ENCODE data around the gene SORL1-AS1.
A peak's percentile ranks its signal among the peaks of the same experiment; 100 is the strongest.

The SORL1-AS1 gene

DNA sequence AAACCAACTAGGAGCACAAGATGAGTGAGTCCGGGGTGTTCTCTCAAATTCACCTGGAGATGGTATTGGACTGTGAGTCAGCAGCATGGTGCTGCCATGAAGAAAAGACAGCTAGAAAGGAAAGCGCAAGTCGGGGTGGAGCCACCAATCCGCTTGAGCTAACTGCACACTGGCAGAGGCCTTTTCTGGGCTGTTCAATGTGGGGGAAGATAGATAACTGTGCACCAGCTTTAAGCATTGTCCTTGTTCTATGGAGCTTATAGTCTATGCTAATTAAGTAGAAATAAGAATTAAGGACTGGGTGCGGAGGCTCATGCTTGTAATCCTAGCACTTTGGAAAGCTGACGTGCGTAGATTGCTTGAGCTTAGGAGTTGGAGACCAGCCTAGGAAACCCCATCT, 21.9 kb upstream of the SORL1-AS1 start:
- DNase-seq = no peak

DNA sequence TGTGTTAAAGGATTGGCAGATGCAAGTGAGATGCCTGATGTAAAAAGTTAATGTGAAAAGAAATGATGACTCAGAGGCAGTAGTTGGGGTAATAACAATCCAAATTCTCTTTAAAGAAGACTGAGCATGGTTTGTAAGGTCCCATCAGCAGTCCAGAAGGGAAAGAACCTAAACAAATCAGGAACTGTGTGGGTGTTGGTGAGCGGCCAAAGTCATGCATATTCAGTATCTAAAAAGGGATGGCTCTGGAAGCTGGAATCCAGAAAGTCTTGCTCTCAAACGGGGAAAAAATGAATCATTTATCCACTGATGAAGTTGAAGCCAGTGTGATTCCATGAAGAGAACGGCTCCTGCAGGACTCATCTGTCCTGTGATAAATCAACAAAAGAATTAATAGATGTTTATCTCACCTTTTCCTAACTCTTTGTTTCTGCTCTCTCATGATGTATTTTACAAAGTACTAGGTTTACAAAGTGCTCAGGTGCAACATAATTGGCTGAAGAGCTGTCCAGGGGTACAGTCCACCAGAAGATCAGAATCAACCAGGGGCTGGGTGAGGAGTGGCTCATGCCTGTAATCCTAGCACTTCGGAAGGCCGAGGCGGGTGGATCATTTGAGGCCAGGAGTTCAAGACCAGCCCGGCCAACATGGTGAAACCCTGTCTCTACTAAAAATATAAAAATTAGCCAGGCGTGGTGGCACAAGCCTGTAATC, 20.5 kb upstream of the SORL1-AS1 start:
- DNase-seq = no peak

DNA sequence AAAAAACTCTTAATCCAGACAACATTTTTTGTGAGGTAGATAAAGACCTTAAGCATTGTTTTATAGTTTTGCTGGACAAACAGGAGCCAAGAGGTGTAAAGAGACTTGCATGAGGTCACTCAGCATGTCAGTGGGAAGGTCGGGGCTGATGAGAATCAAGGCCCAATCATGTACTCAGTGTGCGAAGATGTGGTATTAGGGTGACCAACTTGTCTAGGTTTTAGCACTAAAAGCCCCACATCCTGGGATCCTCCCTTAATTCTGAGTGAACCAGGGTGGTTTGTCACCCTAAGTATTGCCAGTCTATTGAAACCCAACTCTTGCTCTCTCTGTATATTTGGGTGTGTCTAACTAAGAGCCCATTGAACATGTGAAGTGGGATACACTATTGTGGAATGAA, 19.5 kb upstream of the SORL1-AS1 start:
- DNase-seq = no peak

DNA sequence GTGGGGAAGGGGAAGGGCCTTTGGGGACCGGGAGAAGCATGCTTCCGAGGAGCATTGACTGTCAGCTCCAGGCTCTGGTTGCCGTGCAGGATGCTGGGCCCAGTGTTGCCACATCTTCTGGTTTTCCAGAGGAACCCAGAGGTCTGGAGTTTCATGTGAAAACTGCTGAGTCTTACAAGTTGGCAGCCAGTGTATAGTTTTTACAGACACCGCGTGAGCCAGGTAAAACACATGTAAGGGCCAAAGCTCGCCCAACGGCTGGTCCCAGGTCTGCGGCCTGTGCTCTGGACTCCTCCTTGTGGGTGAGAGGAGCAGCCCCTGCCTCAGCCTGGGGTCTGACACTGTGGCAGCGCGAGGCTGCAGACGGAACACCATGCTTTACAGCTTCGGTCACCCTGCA, 18.4 kb upstream of the SORL1-AS1 start:
- DNase-seq = no peak

DNA sequence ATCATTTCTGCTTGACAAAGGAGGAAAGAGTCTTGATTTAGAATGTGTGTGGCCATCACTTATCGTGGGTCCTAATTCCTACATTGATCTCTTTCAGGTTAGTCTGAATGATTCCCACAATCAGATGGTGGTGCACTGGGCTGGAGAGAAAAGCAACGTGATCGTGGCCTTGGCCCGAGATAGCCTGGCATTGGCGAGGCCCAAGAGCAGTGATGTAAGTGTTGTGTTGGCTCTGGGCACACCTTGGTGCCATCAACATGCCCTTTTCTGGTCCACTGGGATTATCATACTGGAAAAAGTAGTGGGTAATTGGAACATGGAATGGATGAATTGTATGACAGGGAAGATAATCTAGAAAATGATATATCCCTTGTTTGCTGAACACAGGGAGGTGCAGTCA, 17.1 kb upstream of the SORL1-AS1 start:
- DNase-seq = no peak

DNA sequence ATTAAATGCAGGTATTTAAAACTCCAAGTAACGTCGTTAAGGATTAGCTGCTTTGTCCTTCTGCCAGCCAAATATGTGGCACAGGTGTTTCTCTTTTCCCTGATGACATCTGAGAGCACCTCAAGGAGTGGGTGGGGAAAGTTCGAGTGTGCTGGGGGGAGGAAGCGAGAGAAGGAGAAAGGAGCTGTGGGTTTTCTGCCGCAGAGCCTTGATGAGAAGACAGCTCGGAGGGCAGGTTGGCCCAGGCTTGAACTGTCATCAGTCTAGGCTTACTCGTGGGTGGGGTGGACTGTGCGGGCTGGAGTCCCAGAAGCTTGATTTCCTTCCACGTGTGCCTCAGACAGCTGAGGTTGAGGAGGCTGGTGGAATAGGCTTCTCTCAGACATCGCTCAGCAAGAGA, 15.2 kb upstream of the SORL1-AS1 start:
- DNase-seq = no peak

DNA sequence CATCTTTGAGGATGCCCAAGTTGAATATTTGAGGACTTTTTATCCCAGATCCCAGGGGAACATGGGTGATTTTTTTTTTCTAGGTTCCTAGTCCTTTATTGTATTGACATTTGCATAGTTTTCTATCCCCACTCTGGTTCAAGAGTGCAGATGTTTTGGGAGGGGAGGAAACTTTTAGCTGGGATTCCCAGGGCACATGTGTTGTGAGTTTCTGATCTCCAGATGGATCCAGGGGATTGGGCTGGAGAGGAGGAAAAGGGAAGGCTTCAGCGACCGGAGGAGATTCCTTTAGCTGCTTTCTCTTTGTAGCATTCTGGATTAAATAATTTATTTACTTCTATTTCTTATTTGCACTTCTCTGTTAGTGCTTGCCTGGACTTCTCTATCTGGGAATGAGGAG, 14.7 kb upstream of the SORL1-AS1 start:
- DNase-seq = no peak

DNA sequence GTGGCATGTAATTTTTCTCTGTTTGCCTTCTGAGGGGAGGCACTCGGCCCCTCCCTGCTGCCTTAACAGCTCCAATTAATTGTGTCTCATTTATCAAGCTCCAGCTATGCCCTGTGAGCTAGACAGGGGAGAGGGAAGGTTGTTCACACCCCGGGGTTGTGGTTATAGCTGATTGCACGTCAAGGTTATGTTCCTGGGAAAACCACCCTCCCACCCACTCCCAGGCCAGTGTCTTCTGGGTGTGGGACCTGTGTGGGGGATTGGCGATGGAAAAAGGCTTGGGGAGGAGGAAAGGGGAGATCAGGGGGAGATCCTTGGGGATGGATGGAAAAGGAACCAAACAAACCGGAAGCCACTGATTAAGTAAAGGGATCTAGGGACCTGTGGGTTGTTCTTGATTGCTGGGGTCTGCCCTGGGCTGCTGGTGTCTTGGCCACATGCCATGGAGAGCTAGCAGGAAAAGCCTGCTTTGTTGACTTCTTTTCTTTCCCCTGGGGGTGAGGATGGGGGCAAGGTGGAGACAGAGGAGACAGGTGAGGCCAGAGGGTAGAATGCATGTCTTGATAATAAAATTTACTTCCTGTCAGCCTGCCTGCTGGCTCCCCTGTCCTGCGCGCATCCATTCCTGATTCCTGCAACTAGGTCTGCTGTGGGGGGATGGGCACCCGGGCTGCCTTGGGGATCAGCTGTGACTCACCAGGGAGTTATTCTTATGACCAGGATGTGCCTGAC, 13.5 kb upstream of the SORL1-AS1 start:
- peak; percentile 74 for DNase-seq

DNA sequence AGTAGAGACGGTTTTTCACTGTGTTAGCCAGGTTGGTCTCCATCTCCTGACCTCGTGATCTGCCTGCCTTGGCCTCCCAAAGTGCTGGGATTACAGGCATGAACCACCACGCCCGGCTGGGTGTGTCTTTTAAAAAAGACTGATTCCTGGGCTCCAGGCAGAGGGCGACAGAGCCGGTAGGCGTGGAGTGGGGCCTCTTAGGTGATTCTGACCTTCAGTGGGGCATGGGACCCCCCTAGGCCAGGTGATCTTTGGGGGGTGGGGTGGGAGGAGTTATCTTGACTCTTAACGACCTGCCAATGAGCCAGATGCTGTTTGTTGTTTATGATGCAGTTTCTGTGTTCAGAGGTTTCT, 12.9 kb upstream of the SORL1-AS1 start:
- no peak for DNase-seq

DNA sequence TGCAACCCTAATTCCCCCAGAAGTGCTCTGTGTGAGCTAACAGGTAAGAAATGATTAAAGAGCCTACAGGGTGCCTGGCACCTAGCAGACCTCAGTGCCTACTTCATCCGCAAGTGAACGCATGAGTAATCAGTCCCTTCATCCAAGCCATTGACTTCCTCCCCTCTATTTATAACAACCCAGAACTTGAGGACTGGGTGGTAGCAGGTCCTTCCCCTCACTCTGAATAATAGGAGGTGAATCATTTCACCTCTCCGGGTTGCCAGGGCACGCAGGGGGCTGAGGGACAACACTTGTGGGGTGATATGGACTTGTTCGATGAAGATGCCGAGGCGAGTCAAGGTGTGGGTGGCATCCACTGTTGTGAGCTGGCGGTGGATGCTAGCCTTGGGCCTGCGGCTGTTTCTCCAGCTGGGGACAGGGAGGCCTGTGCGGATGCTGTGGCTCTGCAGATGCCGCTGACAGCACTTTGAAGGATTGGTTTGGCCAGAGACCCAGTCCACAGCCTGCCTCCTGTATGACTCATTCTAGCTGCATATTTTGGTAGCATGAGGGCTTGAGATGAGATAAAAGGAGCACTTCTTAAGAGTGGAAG, 11.7 kb upstream of the SORL1-AS1 start:
- DNase-seq = no peak

DNA sequence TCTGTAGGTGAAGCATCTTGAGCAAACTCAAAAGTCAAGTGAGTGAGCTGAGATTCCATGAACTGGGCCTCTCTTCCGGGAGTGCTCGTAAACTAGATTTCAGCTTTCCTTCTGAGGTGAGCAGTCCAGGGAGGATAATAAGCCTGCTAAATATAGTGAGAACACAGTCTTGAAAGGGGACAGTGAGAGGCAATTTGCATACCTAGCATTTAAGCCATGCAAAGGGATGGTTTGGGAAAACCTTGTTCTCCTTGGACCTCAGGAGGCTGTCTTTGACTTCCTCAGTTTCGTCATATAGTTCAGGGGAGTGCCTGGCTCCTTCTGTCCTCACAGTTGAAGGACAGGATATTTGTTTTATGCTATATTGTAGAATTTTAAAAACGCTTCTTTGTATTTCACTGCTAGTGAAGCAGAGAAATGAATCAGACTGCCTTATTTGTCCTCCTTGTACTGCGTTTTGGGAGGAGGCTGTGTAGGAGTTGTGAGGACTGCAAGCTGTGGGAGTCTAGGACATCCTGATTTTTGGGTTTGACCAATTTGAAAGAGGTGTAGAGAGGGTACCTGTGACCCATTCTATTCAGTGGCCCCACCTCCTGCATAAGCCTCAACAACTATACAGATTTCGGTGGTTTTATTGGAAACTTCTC, 11.0 kb upstream of the SORL1-AS1 start:
- no peak for DNase-seq

DNA sequence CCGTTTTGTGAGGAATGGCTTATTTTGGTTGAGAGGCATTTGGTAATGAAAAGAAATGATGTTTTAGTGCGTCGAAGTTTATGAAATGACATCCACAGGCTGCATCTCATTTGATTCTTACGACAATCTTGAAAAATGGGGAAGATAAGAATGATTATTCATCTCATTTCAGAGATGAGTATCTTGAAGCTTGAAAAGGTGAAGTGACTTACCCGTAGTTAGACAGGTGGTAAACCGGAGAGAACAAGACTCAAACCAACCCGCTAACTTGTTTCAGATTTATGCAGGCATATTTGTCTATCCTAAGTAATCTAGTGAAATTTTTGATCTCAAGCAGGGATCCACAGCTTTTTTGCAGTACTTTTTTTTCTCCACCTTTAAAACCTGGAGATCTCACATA, 9.1 kb upstream of the SORL1-AS1 start:
- DNase-seq = no peak

DNA sequence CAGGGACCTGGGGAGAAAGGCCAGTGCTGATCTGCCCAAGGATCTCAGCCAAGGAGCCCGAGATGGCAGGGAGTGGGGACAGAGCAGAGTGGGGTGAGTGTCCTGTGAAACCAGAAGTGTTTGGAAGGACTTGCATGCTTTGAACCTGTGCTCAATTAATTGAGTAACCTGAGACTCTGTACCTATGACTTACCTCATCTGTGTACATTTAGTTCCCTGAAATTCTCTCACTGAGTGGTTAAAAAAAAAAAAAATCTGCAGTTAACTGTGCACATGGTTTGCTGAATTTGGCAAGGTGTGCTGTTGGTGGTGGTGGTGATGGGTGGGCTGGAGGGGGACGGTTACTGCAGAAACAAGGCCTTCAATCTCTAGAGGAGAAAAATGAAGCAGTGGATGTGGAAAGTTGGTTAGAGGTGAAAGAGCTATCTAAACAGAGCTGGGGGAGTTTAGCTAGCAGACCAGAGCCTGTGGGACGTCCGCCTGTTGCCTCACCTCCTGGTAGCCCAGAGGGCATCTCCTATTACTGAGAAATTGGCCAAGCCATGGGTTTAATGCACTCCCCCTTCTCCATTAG, 8.3 kb upstream of the SORL1-AS1 start:
- no peak for DNase-seq

DNA sequence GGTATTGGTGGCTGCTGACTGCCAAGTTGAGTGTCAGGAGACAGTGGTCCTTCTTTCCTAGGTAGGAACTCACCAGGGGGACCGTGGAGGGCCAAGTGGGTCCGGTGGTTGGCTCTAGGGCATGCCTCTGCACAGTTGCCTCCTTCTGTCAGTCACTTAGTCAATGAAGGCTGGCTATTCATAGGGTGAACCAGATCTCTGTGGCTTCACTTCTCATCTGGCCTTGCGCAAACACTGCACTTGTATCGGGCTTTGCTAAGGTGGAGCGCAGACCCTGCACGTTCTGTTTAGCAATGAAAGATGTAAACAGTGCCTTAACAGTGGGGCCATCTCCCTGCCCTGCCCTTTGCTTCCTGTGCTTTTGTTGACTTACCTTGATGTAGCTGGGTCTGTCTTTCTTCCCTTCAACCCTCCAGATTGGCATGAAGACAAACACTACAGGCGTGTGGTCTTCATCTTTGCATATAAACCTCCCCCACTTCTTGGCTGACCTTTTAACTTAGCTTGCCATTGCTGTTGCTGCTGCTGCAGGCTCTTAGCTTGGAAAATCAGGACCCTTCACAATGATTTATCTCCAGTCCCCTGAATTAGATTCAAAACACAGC, 6.7 kb upstream of the SORL1-AS1 start:
- DNase-seq = no peak

DNA sequence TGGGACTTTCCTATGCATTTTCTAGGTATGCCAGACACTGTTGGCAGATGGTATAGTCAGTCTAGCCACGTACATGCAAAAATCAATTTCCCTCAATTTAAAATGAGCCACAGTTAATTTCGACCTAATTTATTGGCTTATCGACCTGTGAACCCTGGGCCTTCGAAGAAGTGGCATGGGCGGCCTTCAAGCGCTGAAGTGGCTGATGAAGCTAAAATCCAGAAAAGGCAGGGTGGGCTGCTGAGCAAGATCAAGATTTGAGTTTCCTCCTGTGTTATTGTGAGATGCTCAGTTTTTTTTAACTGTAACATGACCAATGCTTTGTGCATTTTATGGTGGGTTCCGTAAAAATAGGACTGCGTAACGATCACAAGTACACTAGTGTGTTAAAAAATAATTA, 5.8 kb upstream of the SORL1-AS1 start:
- no peak for DNase-seq

DNA sequence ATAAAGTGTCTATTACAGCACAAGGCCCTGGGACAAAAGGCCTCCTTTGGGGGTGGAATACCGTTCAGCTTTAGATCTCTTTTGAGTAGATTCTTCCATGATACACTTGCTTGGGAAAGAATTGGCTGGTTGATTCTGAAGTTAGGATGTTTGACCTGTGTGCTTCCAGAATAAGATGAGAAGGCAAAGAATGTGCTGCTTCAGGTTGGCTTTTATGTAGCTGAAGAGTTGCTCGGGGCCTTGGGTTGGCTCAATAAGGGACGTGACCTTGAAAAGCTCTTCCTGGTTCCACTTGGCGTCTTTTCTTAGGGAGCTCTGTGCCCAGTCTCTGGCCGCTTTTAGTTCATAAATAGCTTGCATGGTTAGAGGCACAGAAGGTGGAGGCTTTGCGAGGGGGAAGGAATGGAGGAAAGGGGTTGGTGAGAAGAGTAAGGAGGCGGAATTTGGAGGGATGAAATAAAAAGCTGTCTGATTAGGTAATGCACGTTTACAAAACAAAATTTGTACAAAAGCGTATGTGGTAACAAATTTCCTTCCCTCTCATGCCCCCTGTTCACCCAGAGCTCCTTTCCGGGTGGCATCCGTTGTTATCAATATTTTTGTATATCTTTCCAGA, 4.2 kb upstream of the SORL1-AS1 start:
- DNase-seq = no peak

DNA sequence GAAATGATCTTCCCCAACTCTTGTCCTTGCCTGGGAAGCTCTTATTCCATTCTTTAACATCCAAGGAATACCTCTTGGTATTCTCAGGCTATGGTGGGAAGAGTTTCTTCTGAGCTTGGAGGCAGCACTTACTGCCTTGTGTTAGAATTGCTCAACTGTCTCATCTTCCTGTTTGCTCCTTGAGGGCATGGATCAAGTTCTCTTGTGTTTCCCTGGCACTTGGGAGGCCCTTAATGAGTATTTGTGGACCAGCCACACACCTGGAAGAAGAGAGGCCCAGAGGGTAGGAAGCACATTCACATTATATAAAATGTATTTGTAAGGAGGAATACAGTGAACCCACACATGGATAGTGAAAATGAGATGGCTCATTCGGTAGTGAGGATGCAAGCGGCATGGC, 3.4 kb upstream of the SORL1-AS1 start:
- no peak for DNase-seq

DNA sequence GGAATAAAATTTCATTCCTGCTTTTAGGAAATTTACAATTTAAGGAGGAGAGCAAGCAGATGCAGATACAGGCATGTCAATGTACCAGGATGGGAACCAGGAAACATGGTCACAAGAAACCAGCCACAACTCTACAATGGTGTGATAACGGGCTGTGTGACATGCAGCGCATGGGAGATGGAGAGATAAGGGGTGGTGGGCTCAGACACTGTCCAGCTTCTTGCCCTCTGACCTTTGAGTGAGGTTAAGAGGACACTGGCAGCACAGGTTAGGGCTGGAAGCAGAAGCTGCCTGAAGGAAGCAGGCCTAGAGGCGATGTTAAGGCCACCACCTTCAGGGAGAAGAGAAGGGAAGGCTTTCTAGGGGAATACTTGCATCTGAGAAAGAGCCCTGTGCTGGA, 2.3 kb upstream of the SORL1-AS1 start:
- DNase-seq = no peak

DNA sequence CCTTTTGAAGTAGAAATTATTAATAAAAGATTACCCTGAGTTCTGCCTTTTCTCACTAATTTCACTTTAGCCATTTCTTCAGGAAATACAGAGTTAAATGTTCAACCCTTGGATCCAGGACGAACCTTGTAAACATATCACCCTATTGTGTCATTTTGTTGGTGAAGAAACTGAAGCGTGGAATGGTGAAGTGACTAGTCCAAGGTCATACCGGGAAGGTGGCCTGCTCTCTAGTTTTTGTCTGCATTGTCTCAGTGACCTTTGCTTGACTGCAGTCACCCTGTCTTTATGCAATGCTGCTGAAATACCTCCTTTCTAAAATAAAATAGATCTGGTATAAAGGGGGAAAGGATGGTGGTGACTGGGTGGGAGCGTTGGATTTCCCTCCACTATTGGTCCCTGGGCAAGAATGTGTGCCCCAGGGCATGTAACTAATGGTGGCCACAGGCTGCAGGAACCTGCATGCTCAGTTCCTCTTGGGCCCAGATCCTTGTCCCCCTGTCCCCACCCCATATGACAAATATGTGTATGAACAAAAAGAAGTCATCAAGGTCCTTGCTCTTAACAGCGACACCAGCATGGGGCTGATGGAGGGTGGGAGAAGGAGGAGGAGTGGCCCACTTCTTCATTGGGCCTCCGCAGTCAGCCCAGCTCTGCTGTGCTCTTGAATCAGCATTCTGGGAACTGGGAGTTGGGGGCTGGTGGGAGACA, 977 bp upstream of the SORL1-AS1 start:
- no peak for DNase-seq

DNA sequence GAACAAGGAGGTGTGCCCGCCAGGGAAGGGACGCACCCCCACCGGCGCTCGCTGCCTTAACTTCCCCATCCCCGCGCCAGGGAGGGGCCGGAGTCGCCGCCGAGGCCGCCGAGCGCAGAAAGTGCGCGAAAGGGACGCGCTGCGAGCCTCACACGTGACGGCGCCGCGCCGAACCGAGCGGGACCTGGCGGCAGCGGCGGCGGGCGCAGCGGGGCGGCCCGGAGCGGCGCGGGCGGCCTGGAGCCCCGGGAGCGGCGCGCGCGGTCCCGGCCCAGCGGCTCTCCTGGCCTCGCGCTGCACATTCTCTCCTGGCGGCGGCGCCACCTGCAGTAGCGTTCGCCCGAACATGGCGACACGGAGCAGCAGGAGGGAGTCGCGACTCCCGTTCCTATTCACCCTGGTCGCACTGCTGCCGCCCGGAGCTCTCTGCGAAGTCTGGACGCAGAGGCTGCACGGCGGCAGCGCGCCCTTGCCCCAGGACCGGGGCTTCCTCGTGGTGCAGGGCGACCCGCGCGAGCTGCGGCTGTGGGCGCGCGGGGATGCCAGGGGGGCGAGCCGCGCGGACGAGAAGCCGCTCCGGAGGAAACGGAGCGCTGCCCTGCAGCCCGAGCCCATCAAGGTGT, 670 bp downstream of the SORL1-AS1 start, which contains the start of gene SORL1:
Gene SORL1, plus strand, starts transcription at position 329 of the 623 bp plus-strand sequence. Its CDS starts 18 bp downstream, at position 347.
- DNase-seq = peak; percentile 74

Data from NCI-H1092 (cell line).